Ishikawa (cell line): ENCODE data around the gene UBE2L5.

Experiments used
- EGR1 ChIP-seq: IDR thresholded peaks from 2 replicates; pipeline ENCODE4 v1.6.1; 2012
- EP300 ChIP-seq: IDR thresholded peaks from 2 replicates; pipeline ENCODE4 v1.6.1; 2012; ENCODE audit warnings: borderline replicate concordance
- RAD21 ChIP-seq: IDR thresholded peaks from 2 replicates; pipeline ENCODE4 v1.6.1; 2012; ENCODE audit warnings: low read depth
- TAF1 ChIP-seq: IDR thresholded peaks from 2 replicates; pipeline ENCODE4 v1.6.1; 2012; ENCODE audit warnings: low read depth, mild to moderate bottlenecking
- TEAD4 ChIP-seq: IDR thresholded peaks from 2 replicates; pipeline ENCODE4 v1.6.1; 2012
- YY1 ChIP-seq: IDR thresholded peaks from 2 replicates; pipeline ENCODE4 v1.6.1; 2012; ENCODE audit warnings: low read depth
- ZBTB7A ChIP-seq: IDR thresholded peaks from 2 replicates; pipeline ENCODE4 v1.6.1; 2012; ENCODE audit warnings: low read depth
- TF ChIP-seq, protein P1 (sequence below): IDR thresholded peaks from 2 replicates; pipeline ENCODE4 v1.6.1; 2012

DNA sequence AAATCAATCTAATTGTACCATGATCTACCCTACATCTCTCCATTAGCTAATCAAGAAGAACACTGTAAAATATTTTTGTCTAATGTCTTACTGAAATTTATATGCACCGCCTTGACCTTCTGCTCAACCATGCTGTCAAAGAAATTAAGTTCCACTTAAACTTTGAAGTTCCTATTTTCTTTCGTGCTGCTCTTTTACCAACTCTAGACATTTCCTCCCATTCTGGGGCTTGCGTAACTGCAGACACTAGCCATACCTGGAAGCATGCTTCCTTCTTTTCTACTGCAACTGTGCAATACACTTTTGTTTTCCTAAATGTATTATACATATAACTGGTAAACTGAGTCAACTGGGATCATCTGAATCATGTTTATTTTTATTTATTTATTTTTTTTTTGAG, 8.5 kb upstream of the UBE2L5 start:
- TF ChIP-seq RAD21 = no peak
- TF ChIP-seq EGR1 = no peak
- no peak for TF ChIP-seq YY1
- TF ChIP-seq TAF1 = no peak
- TF ChIP-seq ZBTB7A = no peak
- TF ChIP-seq, protein P1, sequence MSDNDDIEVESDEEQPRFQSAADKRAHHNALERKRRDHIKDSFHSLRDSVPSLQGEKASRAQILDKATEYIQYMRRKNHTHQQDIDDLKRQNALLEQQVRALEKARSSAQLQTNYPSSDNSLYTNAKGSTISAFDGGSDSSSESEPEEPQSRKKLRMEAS = no peak
- no peak for TF ChIP-seq TEAD4
- no peak for TF ChIP-seq EP300
